SIG-M5 (cell line): ENCODE data around the gene SLC15A3.

Source experiments
- DNase-seq: peaks from one replicate; lab custom pipeline; 2025; lab: John Stamatoyannopoulos, UW

The SLC15A3 gene

GRCh38 chr11:60889869-60890311 is 62.1 kb downstream of the SLC15A3 start:
- DNase-seq, result no peak

- DNase-seq, result no peak
These were observed 64.4 kb downstream of the SLC15A3 start for GRCh38 chr11:60887556-60887955.
